ENCODE results near the gene JAK2.

The JAK2 gene

GRCh38 chr9:5113523-5113922 is 128.5 kb downstream of the JAK2 start:
- Histone ChIP-seq H3K4me1 (ENCODE audit: control insufficient read depth, insufficient read depth, low read length) (no peaks in the 10 kb centered on the region), H3K9me3 (ENCODE audit: control insufficient read depth, low read length) (no peaks in the 10 kb centered on the region), H3K36me3 (ENCODE audit: control insufficient read depth, insufficient read depth, low read length) (peaks cover 12% of the 10 kb centered on the region), H3K4me3 (ENCODE audit: low read length) (no peak overlapping the region), H3K27me3 (ENCODE audit: control insufficient read depth, insufficient read depth, low read length) (no peaks in the 10 kb centered on the region), H3K9ac (ENCODE audit: low read length) (no peak overlapping the region)

GRCh38 chr9:5113994-5114748 is 129.1 kb downstream of the JAK2 start:
- H3K27me3 ChIP-seq (ENCODE audit: control insufficient read depth, insufficient read depth, low read length) = no peaks in the 10 kb centered on the region
- no peak overlapping the region for H3K4me3 ChIP-seq (ENCODE audit: low read length)
- H3K9ac ChIP-seq (ENCODE audit: low read length) = no peak overlapping the region

GRCh38 chr9:5122116-5122515 is 137.0 kb downstream of the JAK2 start:
- Histone ChIP-seq H3K36me3 (ENCODE audit: control insufficient read depth, insufficient read depth, low read length) (no peaks in the 10 kb centered on the region), H3K9ac (ENCODE audit: low read length) (no peak overlapping the region), H3K4me1 (ENCODE audit: control insufficient read depth, insufficient read depth, low read length) (no peaks in the 10 kb centered on the region), H3K4me3 (ENCODE audit: low read length) (no peak overlapping the region), H3K27me3 (ENCODE audit: control insufficient read depth, insufficient read depth, low read length) (no peaks in the 10 kb centered on the region), H3K9me3 (ENCODE audit: control insufficient read depth, low read length) (no peaks in the 10 kb centered on the region)

More at GRCh38 chr9:5113994-5114748, 129.1 kb downstream of the JAK2 start:
- Histone ChIP-seq H3K36me3 (ENCODE audit: control insufficient read depth, insufficient read depth, low read length) (peaks cover 12% of the 10 kb centered on the region), H3K4me1 (ENCODE audit: control insufficient read depth, insufficient read depth, low read length) (no peaks in the 10 kb centered on the region), H3K9me3 (ENCODE audit: control insufficient read depth, low read length) (no peaks in the 10 kb centered on the region)

- Histone ChIP-seq H3K9ac (ENCODE audit: low read length) (no peak overlapping the region), H3K36me3 (ENCODE audit: control insufficient read depth, insufficient read depth, low read length) (no peaks in the 10 kb centered on the region), H3K4me3 (ENCODE audit: low read length) (no peak overlapping the region), H3K9me3 (ENCODE audit: control insufficient read depth, low read length) (no peaks in the 10 kb centered on the region), H3K27me3 (ENCODE audit: control insufficient read depth, insufficient read depth, low read length) (no peaks in the 10 kb centered on the region), H3K4me1 (ENCODE audit: control insufficient read depth, insufficient read depth, low read length) (no peaks in the 10 kb centered on the region)
These were observed 137.4 kb downstream of the JAK2 start for GRCh38 chr9:5122516-5122915.

GRCh38 chr9:5140151-5140550 is 155.1 kb downstream of the JAK2 start:
- H3K27me3 ChIP-seq (ENCODE audit: control insufficient read depth, insufficient read depth, low read length) = no peaks in the 10 kb centered on the region
- H3K36me3 ChIP-seq (ENCODE audit: control insufficient read depth, insufficient read depth, low read length) = no peaks in the 10 kb centered on the region
- no peaks in the 10 kb centered on the region for H3K9me3 ChIP-seq (ENCODE audit: control insufficient read depth, low read length)
- H3K4me1 ChIP-seq (ENCODE audit: control insufficient read depth, insufficient read depth, low read length) = no peaks in the 10 kb centered on the region
- H3K9ac ChIP-seq (ENCODE audit: low read length) = no peak overlapping the region
- H3K4me3 ChIP-seq (ENCODE audit: low read length) = no peak overlapping the region

GRCh38 chr9:5144217-5144616 is 159.1 kb downstream of the JAK2 start:
- Histone ChIP-seq H3K4me3 (ENCODE audit: low read length) (no peak overlapping the region), H3K27me3 (ENCODE audit: control insufficient read depth, insufficient read depth, low read length) (no peaks in the 10 kb centered on the region), H3K36me3 (ENCODE audit: control insufficient read depth, insufficient read depth, low read length) (peaks cover 7% of the 10 kb centered on the region), H3K9me3 (ENCODE audit: control insufficient read depth, low read length) (no peaks in the 10 kb centered on the region), H3K4me1 (ENCODE audit: control insufficient read depth, insufficient read depth, low read length) (no peaks in the 10 kb centered on the region), H3K9ac (ENCODE audit: low read length) (no peak overlapping the region)

- no peak overlapping the region for H3K4me3 ChIP-seq (ENCODE audit: low read length)
- H3K9ac ChIP-seq (ENCODE audit: low read length) = no peak overlapping the region
- no peaks in the 10 kb centered on the region for H3K27me3 ChIP-seq (ENCODE audit: control insufficient read depth, insufficient read depth, low read length)
- no peaks in the 10 kb centered on the region for H3K9me3 ChIP-seq (ENCODE audit: control insufficient read depth, low read length)
- peaks cover 7% of the 10 kb centered on the region for H3K36me3 ChIP-seq (ENCODE audit: control insufficient read depth, insufficient read depth, low read length)
- no peaks in the 10 kb centered on the region for H3K4me1 ChIP-seq (ENCODE audit: control insufficient read depth, insufficient read depth, low read length)
These were observed 161.2 kb downstream of the JAK2 start for GRCh38 chr9:5146241-5146640.

Data from mucosa of stomach (tissue), 1 donor.